ENCODE results near the gene OR4F6.

Gene OR4F6

GRCh38 chr15:101804375-101804774 is 1.1 kb downstream of the OR4F6 start:
- DNase-seq: no peak

GRCh38 chr15:101804941-101805340 is 1.6 kb downstream of the OR4F6 start:
- DNase-seq: no peak

GRCh38 chr15:101805605-101806345 is 2.5 kb downstream of the OR4F6 start:
- DNase-seq: no peak

- DNase-seq: no peak
These were observed 4.1 kb downstream of the OR4F6 start for GRCh38 chr15:101807345-101807945.

- no peak for DNase-seq
These were observed 4.9 kb downstream of the OR4F6 start for GRCh38 chr15:101808201-101808600.

- DNase-seq: no peak
These were observed 7.1 kb downstream of the OR4F6 start for GRCh38 chr15:101810456-101810855.

GRCh38 chr15:101810876-101811275 is 7.6 kb downstream of the OR4F6 start:
- no peak for DNase-seq

- no peak for DNase-seq
These were observed 8.6 kb downstream of the OR4F6 start, which contains the start of gene OR4F15 for GRCh38 chr15:101811902-101812301. Gene OR4F15 (plus strand): TSS chr15:101812202. CDS start chr15:101818187, 5,985 bp downstream.

GRCh38 chr15:101813803-101814534 is 10.7 kb downstream of the OR4F6 start:
- DNase-seq: no peak

GRCh38 chr15:101820781-101821180 is 17.5 kb downstream of the OR4F6 start:
- no peak for DNase-seq

- no peak for DNase-seq
These were observed 23.9 kb downstream of the OR4F6 start for GRCh38 chr15:101827257-101827656.

GRCh38 chr15:101828774-101829173 is 25.5 kb downstream of the OR4F6 start:
- no peak for DNase-seq

GRCh38 chr15:101841656-101842055 is 38.3 kb downstream of the OR4F6 start:
- no peak for DNase-seq

GRCh38 chr15:101844916-101845315 is 41.6 kb downstream of the OR4F6 start:
- no peak for DNase-seq

GRCh38 chr15:101852356-101852755 is 49.0 kb downstream of the OR4F6 start:
- DNase-seq: no peak

Data from anterior cingulate cortex (tissue), 58 donors.